IMR-90 (cell line): ENCODE data around the gene MARK4. TPM values are rescaled to one million over a fixed set of nuclear protein-coding genes. Genes with fewer than 3 reads are reported as not detected.

ENCODE experiments used
- ATAC-seq: fragments of 200-7000 bp; cut with Tn5 transposase; 2 replicates; pipeline ENCODE4 v1.9.1; 2020; ENCODE audit warnings: low read depth, mild to moderate bottlenecking, moderate library complexity
- BruUV-seq: library from RNA; stranded (reverse); fragments of 400-500 nt; replicated peaks from 2 replicates; lab custom pipeline; 2021; lab: Mats Ljungman, UMichigan
- CTCF ChIA-PET: fragments of 300-600 bp; formaldehyde crosslinking; extraction: SDS; loops from one replicate; lab custom pipeline; 2021; ENCODE audit warnings: antibody characterized with exemption; lab: Yijun Ruan, JAX
- POLR2A ChIA-PET: fragments of 300-600 bp; sonication (Branson Sonifier 250); formaldehyde crosslinking; loops from one replicate; lab custom pipeline; 2022; ENCODE audit warnings: antibody characterized with exemption; ENCODE audit not compliant: unreplicated experiment; lab: Charles Lee
- DNase-seq: peaks from one replicate; pipeline ENCODE4 v3.0.0; 2013
- H2AFZ ChIP-seq: replicated peaks from 2 replicates; pipeline ENCODE3; 2013; ENCODE audit warnings: low read length, mild to moderate bottlenecking; ENCODE audit not compliant: poor library complexity
- H2AK5ac ChIP-seq: 2 replicates; pipeline ENCODE4 v1.6.1; 2013; ENCODE audit warnings: low read depth, low read length, inconsistent platforms
- H2AK9ac ChIP-seq: replicated peaks from 2 replicates; pipeline ENCODE3; 2013; ENCODE audit warnings: mild to moderate bottlenecking, low read depth, low read length, moderate library complexity; ENCODE audit not compliant: poor library complexity
- H2BK120ac ChIP-seq: 2 replicates; pipeline ENCODE4 v1.6.1; 2013; ENCODE audit warnings: low read depth, low read length, inconsistent platforms
- H2BK15ac ChIP-seq: 3 replicates; pipeline ENCODE4 v1.6.1; 2013; ENCODE audit warnings: low read depth, low read length, inconsistent platforms
- H2BK20ac ChIP-seq: 2 replicates; pipeline ENCODE4 v1.6.1; 2013; ENCODE audit warnings: low read depth, mild to moderate bottlenecking, inconsistent platforms, low read length, moderate library complexity
- H2BK5ac ChIP-seq: 2 replicates; pipeline ENCODE4 v1.6.1; 2013; ENCODE audit warnings: mild to moderate bottlenecking, low read depth, low read length, inconsistent platforms; ENCODE audit not compliant: poor library complexity, severe bottlenecking
- H3K14ac ChIP-seq: replicated peaks from 2 replicates; pipeline ENCODE4 v1.6.1; 2013; ENCODE audit warnings: low read depth, low read length, inconsistent platforms
- H3K18ac ChIP-seq: 2 replicates; pipeline ENCODE4 v1.6.1; 2013; ENCODE audit warnings: low read depth, low read length, control low read depth
- H3K23ac ChIP-seq: 2 replicates; pipeline ENCODE4 v1.6.1; 2013; ENCODE audit warnings: low read depth, low read length, inconsistent platforms
- H3K27ac ChIP-seq: 2 replicates; pipeline ENCODE4 v1.5.1; 2013; ENCODE audit warnings: mild to moderate bottlenecking, control low read depth, low read length; ENCODE audit not compliant: insufficient read depth
- H3K27me3 ChIP-seq: 2 replicates; pipeline ENCODE4 v1.6.1; 2013; ENCODE audit warnings: low read length; ENCODE audit not compliant: control insufficient read depth, insufficient read depth
- H3K36me3 ChIP-seq: 2 replicates; pipeline ENCODE4 v1.6.1; 2013; ENCODE audit warnings: low read length, mixed read lengths; ENCODE audit not compliant: control insufficient read depth, insufficient read depth
- H3K4ac ChIP-seq: 2 replicates; pipeline ENCODE4 v1.6.1; 2013; ENCODE audit warnings: low read depth, low read length, inconsistent platforms
- H3K4me1 ChIP-seq: 2 replicates; pipeline ENCODE4 v1.6.1; 2013; ENCODE audit warnings: low read length, mixed read lengths; ENCODE audit not compliant: control insufficient read depth, insufficient read depth
- H3K4me2 ChIP-seq: 2 replicates; pipeline ENCODE4 v1.6.1; 2013; ENCODE audit warnings: low read depth, mild to moderate bottlenecking, control low read depth, low read length, moderate library complexity
- H3K4me3 ChIP-seq: 2 replicates; pipeline ENCODE4 v1.5.1; 2013; ENCODE audit warnings: low read depth, mild to moderate bottlenecking, control low read depth, low read length, moderate library complexity; ENCODE audit not compliant: insufficient read depth
- H3K56ac ChIP-seq: 2 replicates; pipeline ENCODE4 v1.6.1; 2013; ENCODE audit warnings: low read length, inconsistent platforms; ENCODE audit not compliant: insufficient read depth; ENCODE audit errors: extremely low read depth
- H3K79me1 ChIP-seq, 2 experiments: 2 replicates each; pipeline ENCODE4 v1.6.1; 2013; ENCODE audit warnings: low read length in 2 of 2, inconsistent platforms in 1 of 2, low read depth in 1 of 2
- H3K9ac ChIP-seq: 2 replicates; pipeline ENCODE4 v1.6.1; 2013; ENCODE audit warnings: low read depth, low read length, control low read depth
- H3K9me1 ChIP-seq: 2 replicates; pipeline ENCODE4 v1.6.1; 2013; ENCODE audit warnings: low read length, inconsistent platforms; ENCODE audit not compliant: insufficient read depth
- H3K9me3 ChIP-seq: 2 replicates; pipeline ENCODE4 v1.6.1; 2013; ENCODE audit warnings: low read length; ENCODE audit not compliant: control insufficient read depth, insufficient read depth
- H4K20me1 ChIP-seq: 2 replicates; pipeline ENCODE4 v1.6.1; 2013; ENCODE audit warnings: low read length, inconsistent platforms; ENCODE audit not compliant: insufficient read depth
- H4K5ac ChIP-seq: 2 replicates; pipeline ENCODE4 v1.6.1; 2013; ENCODE audit warnings: mild to moderate bottlenecking, low read depth, low read length, control low read depth
- H4K8ac ChIP-seq, 2 experiments: 2 replicates each; pipeline ENCODE4 v1.6.1; 2013; ENCODE audit warnings: low read depth in 2 of 2, low read length in 2 of 2, control low read depth in 1 of 2, inconsistent platforms in 1 of 2
- H4K91ac ChIP-seq: 2 replicates; pipeline ENCODE4 v1.6.1; 2013; ENCODE audit warnings: low read depth, low read length, inconsistent platforms; ENCODE audit not compliant: insufficient read depth
- BHLHE40 ChIP-seq: fragments of 150-350 bp; IDR thresholded peaks from 2 replicates; pipeline ENCODE4 v1.6.1; 2016; ENCODE audit warnings: mild to moderate bottlenecking, low read depth, low read length
- CEBPB ChIP-seq: IDR thresholded peaks from 2 replicates; pipeline ENCODE4 v1.6.1; 2012; ENCODE audit warnings: low read depth, low read length, improper control_type of control experiment
- CHD1 ChIP-seq: IDR thresholded peaks from 2 replicates; pipeline ENCODE4 v1.6.1; 2012; ENCODE audit warnings: low read depth, low read length, improper control_type of control experiment
- FOS ChIP-seq: fragments of 150-350 bp; IDR thresholded peaks from 2 replicates; pipeline ENCODE4 v1.6.1; 2016; ENCODE audit warnings: low read depth, low read length
- MAFK ChIP-seq: IDR thresholded peaks from 2 replicates; pipeline ENCODE4 v1.6.1; 2012; ENCODE audit warnings: low read depth, low read length, improper control_type of control experiment
- MAZ ChIP-seq: IDR thresholded peaks from 2 replicates; pipeline ENCODE4 v1.6.1; 2012; ENCODE audit warnings: low read depth, mild to moderate bottlenecking, low read length, improper control_type of control experiment, moderate library complexity, borderline replicate concordance
- NFE2L2 ChIP-seq: fragments of 150-350 bp; IDR thresholded peaks from 2 replicates; pipeline ENCODE4 v1.6.1; 2016; ENCODE audit warnings: low read depth, mild to moderate bottlenecking, low read length
- POLR2A ChIP-seq: IDR thresholded peaks from 2 replicates; pipeline ENCODE4 v1.6.1; 2012; ENCODE audit warnings: mild to moderate bottlenecking, low read depth, low read length
- RAD21 ChIP-seq: IDR thresholded peaks from 2 replicates; pipeline ENCODE4 v1.6.1; 2012; ENCODE audit warnings: low read length, improper control_type of control experiment
- RCOR1 ChIP-seq: IDR thresholded peaks from 2 replicates; pipeline ENCODE4 v1.6.1; 2012; ENCODE audit warnings: mild to moderate bottlenecking, low read length, improper control_type of control experiment; ENCODE audit not compliant: insufficient replicate concordance
- RFX5 ChIP-seq: IDR thresholded peaks from 2 replicates; pipeline ENCODE4 v1.8.0; 2012; ENCODE audit warnings: low read depth, mild to moderate bottlenecking, low read length, moderate library complexity
- WGBS, 2 experiments: methylation state at CpG; one replicate each; pipeline versions ENCODE4 v1.1.5 to v1.1.7; 2013; ENCODE audit warnings: missing lambda C conversion rate in 2 of 2; ENCODE audit not compliant: insufficient read length in 1 of 2; ENCODE audit errors: extremely low coverage in 2 of 2; 5-methylcytosine and 5-hydroxymethylcytosine counted together
- dilution Hi-C: fragments of 300-500 bp; cut with HindIII; formaldehyde crosslinking; loops from one replicate; pipeline ENCODE4 v1.14.3; 2018; ENCODE audit warnings: low sequenced_read_pairs; ENCODE audit not compliant: unreplicated experiment
- in situ Hi-C: fragments of 300-500 bp; cut with MboI; formaldehyde crosslinking; loops from 3 replicates; pipeline ENCODE4 v1.14.3; 2019; ENCODE audit warnings: low sequenced_read_pairs, inconsistent platforms, mixed read lengths
- intact Hi-C: fragments of 100-400 bp; cut with micrococcal nuclease; formaldehyde crosslinking; loops from 2 replicates; pipeline ENCODE4 v1.10.0; 2022
- polyA plus RNA-seq, 3 experiments: library from polyadenylated mRNA; depleted of rRNA; stranded (reverse); fragments of >200 nt; gene quantifications; 2 replicates each; pipeline ENCODE4 v1.2.3, GENCODE V29; 2012; ENCODE audit warnings: low replicate concordance in 1 of 3
- total RNA-seq: library from RNA; depleted of rRNA; stranded (reverse); fragments of >200 nt; gene quantifications from 2 replicates; pipeline ENCODE4 v1.2.3, GENCODE V29; 2012
- TF ChIP-seq, protein P1 (sequence below): fragments of 150-350 bp; IDR thresholded peaks from 2 replicates; pipeline ENCODE4 v1.6.1; 2016; ENCODE audit warnings: low read depth, mild to moderate bottlenecking, low read length, moderate library complexity, borderline replicate concordance
- TF ChIP-seq, protein P2 (sequence below): fragments of 150-350 bp; IDR thresholded peaks from 2 replicates; pipeline ENCODE4 v1.6.1; 2017; ENCODE audit warnings: mild to moderate bottlenecking, antibody characterized with exemption, low read length, low read depth

MARK4 gene
- total and polyA plus RNA-seq, 2 of the 4 experiments (the other 2 are of a cell fraction): 11.3 to 20.7 TPM

DNA sequence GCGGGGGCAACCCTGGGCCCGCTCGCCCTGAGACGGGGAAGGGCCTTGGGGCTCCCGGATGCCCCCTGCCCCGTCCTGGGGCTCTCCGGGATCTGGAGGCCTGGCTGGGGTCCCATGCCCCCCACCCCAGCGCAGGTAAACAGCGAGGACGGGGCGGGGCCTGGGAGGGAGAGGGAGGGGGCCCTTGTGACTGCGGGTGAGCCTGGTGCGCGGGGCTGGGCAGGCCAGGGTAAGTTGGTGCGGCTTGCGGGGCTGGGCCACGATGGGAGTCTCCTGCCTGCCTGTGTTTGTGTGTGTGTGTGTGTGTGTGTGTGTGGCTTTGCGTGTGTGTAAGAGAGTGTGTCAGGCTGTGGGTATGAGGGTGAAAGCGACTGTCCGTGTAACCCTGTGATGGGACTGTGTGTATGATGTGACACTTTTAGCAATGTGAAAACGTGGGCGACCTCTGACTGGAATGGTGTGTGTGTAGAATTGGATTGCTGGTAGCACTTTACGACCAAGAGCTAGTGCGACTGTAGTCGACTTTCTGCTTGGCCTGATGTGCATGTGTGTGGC, 89.9 kb downstream of the MARK4 start:
- no peak overlapping the region; the same call in 1 of the 2 replicates for H3K23ac ChIP-seq
- H3K79me1 ChIP-seq: no peaks in the 10 kb centered on the region
- dilution Hi-C loops (no loop called here), intact Hi-C loops (no loop called here), in situ Hi-C loops (no loop called here)
- peak overlapping the region; percentile 47 for H2AFZ ChIP-seq
- POLR2A ChIA-PET: no interaction called here
- no peak for TF ChIP-seq RCOR1
- TF ChIP-seq NFE2L2: no peak
- TF ChIP-seq CEBPB: no peak
- TF ChIP-seq, protein P1, sequence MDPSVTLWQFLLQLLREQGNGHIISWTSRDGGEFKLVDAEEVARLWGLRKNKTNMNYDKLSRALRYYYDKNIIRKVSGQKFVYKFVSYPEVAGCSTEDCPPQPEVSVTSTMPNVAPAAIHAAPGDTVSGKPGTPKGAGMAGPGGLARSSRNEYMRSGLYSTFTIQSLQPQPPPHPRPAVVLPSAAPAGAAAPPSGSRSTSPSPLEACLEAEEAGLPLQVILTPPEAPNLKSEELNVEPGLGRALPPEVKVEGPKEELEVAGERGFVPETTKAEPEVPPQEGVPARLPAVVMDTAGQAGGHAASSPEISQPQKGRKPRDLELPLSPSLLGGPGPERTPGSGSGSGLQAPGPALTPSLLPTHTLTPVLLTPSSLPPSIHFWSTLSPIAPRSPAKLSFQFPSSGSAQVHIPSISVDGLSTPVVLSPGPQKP: no peak
- no peak for TF ChIP-seq MAFK
- no peak for TF ChIP-seq RFX5
- TF ChIP-seq CHD1: no peak
- TF ChIP-seq BHLHE40: no peak
- no peak for TF ChIP-seq MAZ
- TF ChIP-seq FOS: no peak
- TF ChIP-seq, protein P2, sequence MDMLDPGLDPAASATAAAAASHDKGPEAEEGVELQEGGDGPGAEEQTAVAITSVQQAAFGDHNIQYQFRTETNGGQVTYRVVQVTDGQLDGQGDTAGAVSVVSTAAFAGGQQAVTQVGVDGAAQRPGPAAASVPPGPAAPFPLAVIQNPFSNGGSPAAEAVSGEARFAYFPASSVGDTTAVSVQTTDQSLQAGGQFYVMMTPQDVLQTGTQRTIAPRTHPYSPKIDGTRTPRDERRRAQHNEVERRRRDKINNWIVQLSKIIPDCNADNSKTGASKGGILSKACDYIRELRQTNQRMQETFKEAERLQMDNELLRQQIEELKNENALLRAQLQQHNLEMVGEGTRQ: no peak
- TF ChIP-seq POLR2A: no peak
- no peak for TF ChIP-seq RAD21
- no peak overlapping the region for H3K4me2 ChIP-seq
- no peaks in the 10 kb centered on the region for H3K9me1 ChIP-seq
- H3K9ac ChIP-seq: no peak overlapping the region
- H2BK120ac ChIP-seq: no peak overlapping the region
- DNase-seq (peak; percentile 8), ATAC-seq (no peak)
- H4K20me1 ChIP-seq: no peaks in the 10 kb centered on the region
- no peak overlapping the region for H2BK5ac ChIP-seq
- H2AK9ac ChIP-seq: no peak overlapping the region
- 20% methylated on average over 18 of the region's 25 CpGs; no CpG with 5 or more reads in 1 of the 2 experiments for WGBS, 2 experiments
- no peak overlapping the region for H3K27ac ChIP-seq
- H3K4me1 ChIP-seq: no peaks in the 10 kb centered on the region
- no peak overlapping the region for H4K91ac ChIP-seq
- H2BK20ac ChIP-seq: no peak overlapping the region
- H3K18ac ChIP-seq: no peak overlapping the region
- CTCF ChIA-PET: no interaction called here
- no peak overlapping the region for H2AK5ac ChIP-seq
- no peak overlapping the region for H3K4me3 ChIP-seq
- no peak overlapping the region for H3K14ac ChIP-seq
- H3K56ac ChIP-seq: no peak overlapping the region
- H3K9me3 ChIP-seq: no peaks in the 10 kb centered on the region
- no TSS peak for BruUV-seq
- no peak overlapping the region for H2BK15ac ChIP-seq
- H3K36me3 ChIP-seq: no peaks in the 10 kb centered on the region
- H4K5ac ChIP-seq: no peak overlapping the region
- H4K8ac ChIP-seq: no peak overlapping the region
- peaks cover 17% of the 10 kb centered on the region for H3K27me3 ChIP-seq
- H3K4ac ChIP-seq: no peak overlapping the region
